Adrenal gland (tissue), 12 donors: ENCODE results near the gene STYX. TPM values are rescaled to one million over a fixed set of nuclear protein-coding genes. Genes with fewer than 3 reads are reported as not detected.

Experiments used
- DNase-seq, 7 donors: peaks; one replicate each; pipeline ENCODE4 v3.0.0-alpha.2; 2019 to 2020
- H3K27ac ChIP-seq, 5 donors: fragments of 200-600 bp; sonication (generic) in 4 of 5; 1 replicate in 3 of 5; 2 replicates in 2 of 5; pipeline versions ENCODE4 v1.5.1 to v1.8.0; 2016 to 2020; ENCODE audit warnings: mild to moderate bottlenecking in 1 of 5
- H3K27me3 ChIP-seq: fragments of 200-600 bp; 2 replicates; pipeline ENCODE4 v1.8.0; 2021
- H3K36me3 ChIP-seq, 2 donors: fragments of 200-600 bp; replicated peaks in 1 of 2; 1 replicate in 1 of 2; 2 replicates in 1 of 2; pipeline versions ENCODE4 v1.5.1 to v1.8.0; 2018 to 2022
- H3K4me1 ChIP-seq, 2 donors: fragments of 200-600 bp; replicated peaks in 1 of 2; 1 replicate in 1 of 2; 2 replicates in 1 of 2; pipeline versions ENCODE4 v1.5.1 to v1.8.0; 2018 to 2021
- H3K4me3 ChIP-seq, 4 donors: fragments of 200-600 bp; sonication (generic) in 3 of 4; one replicate each; pipeline ENCODE4 v1.5.1; 2016 to 2018
- H3K9me3 ChIP-seq, 3 donors: fragments of 200-600 bp; sonication (generic) in 1 of 3; replicated peaks in 1 of 3; 1 replicate in 2 of 3; 2 replicates in 1 of 3; pipeline versions ENCODE4 v1.5.1 to v1.8.0; 2016 to 2021
- POLR2A ChIP-seq, 2 donors: fragments of 450-650 bp; IDR thresholded peaks; one replicate each; pipeline ENCODE4 v1.6.1; 2017; ENCODE audit warnings: antibody characterized with exemption in 2 of 2, mild to moderate bottlenecking in 2 of 2, moderate library complexity in 1 of 2
- WGBS, 4 donors: extraction: QIAGEN DNeasy Blood & Tissue Kit in 2 of 4; methylation state at CpG; one replicate each; pipeline versions ENCODE4 v1.1.5 to v1.1.7; 2013 to 2017; 5-methylcytosine and 5-hydroxymethylcytosine counted together
- intact Hi-C, 2 donors: fragments of 100-400 bp; cut with DNase I; formaldehyde crosslinking; loops; one replicate each; pipeline versions ENCODE4 v1.14.1 to v1.15.0; 2022 to 2023
- polyA plus RNA-seq, 3 donors: library from polyadenylated mRNA; stranded (reverse); fragments of 200-250 nt in 2 of 3; fragments of 350-450 nt in 1 of 3; fragmentation: Illumina TruSeq in 1 of 3; extraction: RNeasy Lipid Tissue Mini Kit (QIAGEN cat#74804) in 1 of 3; gene quantifications; one replicate each; pipeline ENCODE4 v1.2.3, GENCODE V29; 2013 to 2014
- total RNA-seq, 9 donors: library from RNA; depleted of rRNA in 4 of 9; stranded (reverse); fragments of >200 nt in 4 of 9; fragments of 120-200 nt in 1 of 9; fragmentation: NEBNext Ultra II Directional in 1 of 9; extraction: Animal tissue kit (Norgen Biotek cat#: 25700) in 1 of 9; gene quantifications; one replicate each; pipeline versions ENCODE4 v1.1.0 to v1.2.4, GENCODE V29; 2013 to 2023
- TF ChIP-seq, protein P1 (sequence below), 6 experiments: fragments of 450-650 bp in 4 of 6; fragments of 200-600 bp in 2 of 6; sonication (generic) in 1 of 6; IDR thresholded peaks; 1 replicate in 5 of 6; 2 replicates in 1 of 6; pipeline versions ENCODE4 v1.5.1 to v1.8.0; 2016 to 2021; ENCODE audit warnings: antibody characterized with exemption in 6 of 6, mild to moderate bottlenecking in 2 of 6, moderate library complexity in 1 of 6
- donor health status: healthy with polysubstance abuse.
- donor health status: Bipolar disorder and iron deficiency.
- donor health status: DM: yes; HTN: yes; CAD: no.
- donor health status: DM: no; HTN: no; CAD: no.
- donor health status: DM: no; HTN: no; CAD: no.
- donor health status: DM: yes; HTN: yes; CAD: no.

STYX gene
- total and polyA plus RNA-seq, 12 donors: 1.6 to 13.0 (median 6.4) TPM

DNA sequence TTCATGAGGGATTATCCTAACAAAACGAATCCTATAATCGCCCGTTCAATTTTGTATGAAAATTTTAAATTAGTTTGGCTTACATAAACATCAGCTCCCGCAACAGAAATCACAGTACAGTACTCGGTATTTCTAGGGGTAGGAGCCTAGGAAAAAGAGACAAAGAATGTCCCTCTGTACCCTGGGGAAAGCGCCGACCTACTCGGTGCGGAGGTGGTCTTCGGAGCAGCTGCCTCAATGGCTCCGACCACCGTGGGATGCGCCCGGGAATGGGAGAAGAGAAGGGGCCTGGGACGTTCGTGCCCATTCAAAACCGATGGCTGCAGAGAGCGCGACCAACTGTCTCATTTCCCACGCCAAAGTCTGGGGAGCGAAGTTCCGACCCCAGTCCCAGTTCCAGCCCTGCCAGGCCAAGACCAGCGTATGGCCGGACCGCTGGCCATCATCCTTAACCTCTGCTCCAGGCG lies 60.8 kb downstream of the STYX start:
- H3K36me3 ChIP-seq: no peaks in the 10 kb centered on the region
- no peak for DNase-seq
- H3K4me3 ChIP-seq: peak overlapping the region in 3 of 4 donors; percentile 55 to 80 (median 70)
- peaks cover 4 to 9% of the 10 kb centered on the region in 2 donors for H3K4me1 ChIP-seq
- H3K27ac ChIP-seq: peak overlapping the region; percentile 3 to 94 (median 84)
- intact Hi-C loops: no loop called here
- no peak for TF ChIP-seq POLR2A (IDR thresholded peaks at IDR 0.05)
- TF ChIP-seq, protein P1, sequence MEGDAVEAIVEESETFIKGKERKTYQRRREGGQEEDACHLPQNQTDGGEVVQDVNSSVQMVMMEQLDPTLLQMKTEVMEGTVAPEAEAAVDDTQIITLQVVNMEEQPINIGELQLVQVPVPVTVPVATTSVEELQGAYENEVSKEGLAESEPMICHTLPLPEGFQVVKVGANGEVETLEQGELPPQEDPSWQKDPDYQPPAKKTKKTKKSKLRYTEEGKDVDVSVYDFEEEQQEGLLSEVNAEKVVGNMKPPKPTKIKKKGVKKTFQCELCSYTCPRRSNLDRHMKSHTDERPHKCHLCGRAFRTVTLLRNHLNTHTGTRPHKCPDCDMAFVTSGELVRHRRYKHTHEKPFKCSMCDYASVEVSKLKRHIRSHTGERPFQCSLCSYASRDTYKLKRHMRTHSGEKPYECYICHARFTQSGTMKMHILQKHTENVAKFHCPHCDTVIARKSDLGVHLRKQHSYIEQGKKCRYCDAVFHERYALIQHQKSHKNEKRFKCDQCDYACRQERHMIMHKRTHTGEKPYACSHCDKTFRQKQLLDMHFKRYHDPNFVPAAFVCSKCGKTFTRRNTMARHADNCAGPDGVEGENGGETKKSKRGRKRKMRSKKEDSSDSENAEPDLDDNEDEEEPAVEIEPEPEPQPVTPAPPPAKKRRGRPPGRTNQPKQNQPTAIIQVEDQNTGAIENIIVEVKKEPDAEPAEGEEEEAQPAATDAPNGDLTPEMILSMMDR (IDR thresholded peaks at IDR 0.05): no peak
- 5 to 13% (median 8%) methylated on average over 15 to 26 of the region's 26 CpGs for WGBS, 4 donors
- no peaks in the 10 kb centered on the region for H3K27me3 ChIP-seq
- H3K9me3 ChIP-seq: no peaks in the 10 kb centered on the region

DNA sequence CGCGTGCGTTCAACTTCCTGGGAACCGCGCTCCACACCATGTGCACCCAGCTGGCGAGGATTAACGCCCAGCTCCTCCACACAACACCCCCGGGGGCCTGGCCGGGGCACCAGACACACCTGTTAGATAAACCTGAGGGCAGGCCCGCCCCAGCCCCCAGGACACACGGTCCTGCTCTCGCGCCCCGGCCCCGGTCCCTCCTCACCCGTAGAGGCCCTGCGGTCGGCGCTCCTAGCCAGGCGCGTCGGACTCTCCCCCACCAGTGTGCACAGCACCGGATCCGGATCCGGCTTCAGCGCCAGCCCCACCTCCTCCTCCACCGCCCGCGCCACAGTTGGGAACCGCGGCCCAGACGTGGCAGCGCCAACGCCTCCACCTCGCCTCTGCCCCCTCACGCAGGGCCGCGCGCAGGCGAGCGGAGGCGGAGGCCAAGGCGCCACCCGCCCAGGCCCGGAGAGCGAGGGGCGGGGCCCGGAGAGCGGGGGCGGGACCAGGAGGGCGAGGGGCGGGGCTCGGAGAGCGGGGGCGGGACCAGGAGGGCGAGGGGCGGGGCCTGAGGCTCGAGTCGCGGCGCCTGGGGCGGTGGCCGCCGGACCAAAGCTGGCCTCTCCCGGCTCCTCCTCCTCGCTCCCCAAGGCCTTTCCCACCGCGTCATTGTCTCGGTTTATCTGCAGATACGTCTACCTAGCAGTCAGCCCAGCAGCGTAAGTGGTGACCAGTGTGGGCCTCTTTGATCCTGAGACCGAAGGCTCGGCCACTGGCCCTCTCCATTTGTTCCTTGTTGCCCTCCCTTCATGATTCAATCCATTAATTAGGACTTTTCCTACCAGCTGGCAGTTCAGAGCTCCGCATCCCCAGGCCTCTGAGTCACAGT lies 61.5 kb downstream of the STYX start, which contains the start of gene GNPNAT1:
GNPNAT1 (minus strand) TSS at position 385 of the 874 bp plus-strand sequence. CDS start 6,957 bp downstream, outside the sequence.
- peak within 1 kb of the TSS; percentile 43 to 94 (median 84) for H3K27ac ChIP-seq
- no peaks in the 10 kb centered on the region for H3K36me3 ChIP-seq
- H3K27me3 ChIP-seq: no peaks in the 10 kb centered on the region
- intact Hi-C loops: no loop called here
- peaks cover 4 to 9% of the 10 kb centered on the region in 2 donors for H3K4me1 ChIP-seq
- WGBS, 4 donors: 1 to 11% (median 2%) methylated on average over 9 to 74 of the region's 74 CpGs
- peak; percentile 39 to 79 for TF ChIP-seq POLR2A (IDR thresholded peaks at IDR 0.05)
- TF ChIP-seq, protein P1 (IDR thresholded peaks at IDR 0.05): no peak
- DNase-seq: peak; percentile 87 to 92 (median 90)
- H3K4me3 ChIP-seq: peak within 1 kb of the TSS in 3 of 4 donors; percentile 55 to 80 (median 70)
- no peaks in the 10 kb centered on the region for H3K9me3 ChIP-seq

DNA sequence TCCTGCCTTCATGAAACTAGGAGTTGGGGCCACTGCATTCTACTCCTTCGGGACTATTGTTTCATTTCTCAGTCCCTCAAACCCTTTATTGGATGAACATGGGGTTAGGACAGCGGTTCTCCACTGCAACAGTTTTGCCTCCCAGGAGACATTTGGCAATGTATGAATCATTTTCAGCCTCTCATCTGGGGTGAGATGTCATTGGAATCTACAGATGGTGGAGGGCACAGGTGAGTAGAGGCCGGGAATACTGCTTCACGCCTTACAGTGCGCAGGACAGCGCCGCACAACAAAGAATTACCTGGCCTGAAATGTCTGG lies 62.1 kb downstream of the STYX start:
- WGBS, 4 donors: 59 to 66% (median 64%) methylated on average over 7 of the region's 7 CpGs
- TF ChIP-seq, protein P1 (IDR thresholded peaks at IDR 0.05): no peak
- no peak for TF ChIP-seq POLR2A (IDR thresholded peaks at IDR 0.05)
- intact Hi-C loops: no loop called here
- DNase-seq: no peak
- no peaks in the 10 kb centered on the region for H3K27me3 ChIP-seq
- peaks cover 4 to 9% of the 10 kb centered on the region in 2 donors for H3K4me1 ChIP-seq
- no peaks in the 10 kb centered on the region for H3K36me3 ChIP-seq
- H3K27ac ChIP-seq: peak overlapping the region; percentile 43 to 94 (median 84)
- H3K9me3 ChIP-seq: no peaks in the 10 kb centered on the region
- peak overlapping the region in 2 of 4 donors; percentile 55 to 70 for H3K4me3 ChIP-seq

DNA sequence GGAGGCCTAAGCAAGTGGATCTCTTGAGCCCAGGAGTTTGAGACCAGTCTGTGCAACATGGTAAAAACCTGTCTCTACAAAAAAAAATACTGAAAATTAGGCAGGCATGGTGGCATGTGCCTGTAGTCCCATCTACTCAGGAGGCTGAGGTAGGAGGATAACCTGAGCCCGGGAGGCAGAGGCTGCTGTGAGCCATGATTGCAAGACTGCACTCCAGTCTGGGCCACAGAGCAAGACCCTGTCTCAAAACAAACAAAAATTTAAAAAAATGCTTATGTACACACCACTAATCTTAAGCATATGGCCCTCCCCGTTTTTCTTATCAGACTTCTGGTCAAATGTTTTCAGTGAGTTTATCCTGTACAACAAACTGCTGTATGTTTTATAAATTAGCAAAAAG lies 63.1 kb downstream of the STYX start:
- H3K27ac ChIP-seq: no peak overlapping the region
- no peaks in the 10 kb centered on the region for H3K27me3 ChIP-seq
- DNase-seq: no peak
- no peak overlapping the region for H3K4me3 ChIP-seq
- TF ChIP-seq, protein P1 (IDR thresholded peaks at IDR 0.05): no peak
- TF ChIP-seq POLR2A (IDR thresholded peaks at IDR 0.05): no peak
- H3K9me3 ChIP-seq: no peaks in the 10 kb centered on the region
- H3K4me1 ChIP-seq: peaks cover 4 to 9% of the 10 kb centered on the region in 2 donors
- 63 to 74% (median 72%) methylated on average over 2 of the region's 2 CpGs for WGBS, 4 donors
- intact Hi-C loops: no loop called here
- H3K36me3 ChIP-seq: no peaks in the 10 kb centered on the region
